NOMO-1 treated with dmso at 0.1 percent for 144 hours (cell line): ENCODE measurements around the gene DHRS2.
A peak's percentile ranks its signal among the peaks of the same experiment; 100 is the strongest.
"Not testable (repeated sequence)": the region's sequence is repeated elsewhere in the genome, so short reads cannot be mapped to it uniquely, and the experiment has no call there.

Experiments
- DNase-seq: peaks from one replicate; lab custom pipeline; 2025; ENCODE audit not compliant: unreplicated experiment; lab: John Stamatoyannopoulos, UW

Gene DHRS2, protein sequence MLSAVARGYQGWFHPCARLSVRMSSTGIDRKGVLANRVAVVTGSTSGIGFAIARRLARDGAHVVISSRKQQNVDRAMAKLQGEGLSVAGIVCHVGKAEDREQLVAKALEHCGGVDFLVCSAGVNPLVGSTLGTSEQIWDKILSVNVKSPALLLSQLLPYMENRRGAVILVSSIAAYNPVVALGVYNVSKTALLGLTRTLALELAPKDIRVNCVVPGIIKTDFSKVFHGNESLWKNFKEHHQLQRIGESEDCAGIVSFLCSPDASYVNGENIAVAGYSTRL

GRCh38 chr14:23636317-23637211, at the start of gene DHRS2:
Gene DHRS2, plus strand, starts transcription at chr14:23636364. Its CDS starts 2,501 bp downstream, at chr14:23638865.
- no peak for DNase-seq

- peak; percentile 57 for DNase-seq
These were observed 47.1 kb upstream of the DHRS2 start for GRCh38 chr14:23588884-23589598.

GRCh38 chr14:23589606-23590005, 46.6 kb upstream of the DHRS2 start:
- DNase-seq = no peak

GRCh38 chr14:23590198-23590597, 46.0 kb upstream of the DHRS2 start:
- no peak for DNase-seq

DNA sequence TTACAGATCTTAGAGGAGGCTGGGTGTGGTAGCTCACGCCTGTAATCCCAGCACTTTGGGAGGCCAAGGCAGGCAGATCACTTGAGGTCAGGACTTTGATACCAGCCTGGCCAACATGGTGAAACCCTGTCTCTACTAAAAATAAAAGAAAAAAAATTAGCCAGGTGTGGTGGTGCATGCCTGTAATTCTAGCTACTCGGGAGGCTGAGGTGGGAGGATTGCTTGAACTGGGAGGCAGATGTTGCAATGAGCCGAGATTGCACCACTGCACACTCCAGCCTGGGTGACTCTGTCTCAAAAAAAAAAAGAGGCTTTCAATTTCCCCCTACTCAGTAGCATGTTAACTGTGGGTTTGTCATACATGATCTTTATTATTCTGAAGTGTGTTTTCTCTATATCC, 42.0 kb upstream of the DHRS2 start:
- DNase-seq = not testable (repeated sequence)

- DNase-seq = no peak
These were observed 35.8 kb upstream of the DHRS2 start for GRCh38 chr14:23600322-23600707.

DNA sequence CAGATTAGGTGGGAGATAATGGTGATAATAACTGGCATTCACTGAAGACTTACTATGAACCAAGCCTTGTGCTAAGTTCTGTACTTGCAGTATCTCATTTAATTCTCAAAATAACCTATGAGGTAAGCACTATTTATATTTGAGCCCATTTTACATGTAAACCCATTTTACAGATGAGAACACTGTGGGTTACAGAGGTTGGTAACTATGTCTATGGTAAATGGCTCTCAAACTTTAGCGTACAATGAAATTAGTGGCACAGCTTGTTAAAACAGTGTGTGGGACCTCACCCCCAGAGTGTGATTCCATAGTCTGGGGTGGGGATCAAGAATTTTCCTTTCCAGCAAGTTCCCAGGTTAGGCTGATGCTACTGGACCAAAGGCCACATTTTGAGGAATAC, 35.4 kb upstream of the DHRS2 start:
- DNase-seq = no peak

- DNase-seq = no peak
These were observed 34.7 kb upstream of the DHRS2 start for GRCh38 chr14:23601424-23601823.

DNA sequence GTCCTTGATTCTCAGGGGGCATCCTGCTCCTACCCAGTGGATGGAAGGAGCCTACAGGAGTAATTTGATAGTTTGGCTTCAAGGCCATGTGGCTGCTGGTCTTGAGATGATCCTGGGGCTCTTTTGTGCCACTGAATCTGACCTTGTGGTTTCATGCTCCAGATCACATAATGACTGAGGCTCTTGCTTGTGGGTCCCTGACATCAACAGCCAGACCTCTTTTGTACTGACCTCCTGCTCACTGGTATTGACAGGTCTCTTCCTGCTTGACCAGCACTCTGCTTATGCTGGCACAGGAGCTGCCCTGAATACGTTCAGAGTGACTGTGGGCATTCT, 34.4 kb upstream of the DHRS2 start:
- DNase-seq = no peak

DNA sequence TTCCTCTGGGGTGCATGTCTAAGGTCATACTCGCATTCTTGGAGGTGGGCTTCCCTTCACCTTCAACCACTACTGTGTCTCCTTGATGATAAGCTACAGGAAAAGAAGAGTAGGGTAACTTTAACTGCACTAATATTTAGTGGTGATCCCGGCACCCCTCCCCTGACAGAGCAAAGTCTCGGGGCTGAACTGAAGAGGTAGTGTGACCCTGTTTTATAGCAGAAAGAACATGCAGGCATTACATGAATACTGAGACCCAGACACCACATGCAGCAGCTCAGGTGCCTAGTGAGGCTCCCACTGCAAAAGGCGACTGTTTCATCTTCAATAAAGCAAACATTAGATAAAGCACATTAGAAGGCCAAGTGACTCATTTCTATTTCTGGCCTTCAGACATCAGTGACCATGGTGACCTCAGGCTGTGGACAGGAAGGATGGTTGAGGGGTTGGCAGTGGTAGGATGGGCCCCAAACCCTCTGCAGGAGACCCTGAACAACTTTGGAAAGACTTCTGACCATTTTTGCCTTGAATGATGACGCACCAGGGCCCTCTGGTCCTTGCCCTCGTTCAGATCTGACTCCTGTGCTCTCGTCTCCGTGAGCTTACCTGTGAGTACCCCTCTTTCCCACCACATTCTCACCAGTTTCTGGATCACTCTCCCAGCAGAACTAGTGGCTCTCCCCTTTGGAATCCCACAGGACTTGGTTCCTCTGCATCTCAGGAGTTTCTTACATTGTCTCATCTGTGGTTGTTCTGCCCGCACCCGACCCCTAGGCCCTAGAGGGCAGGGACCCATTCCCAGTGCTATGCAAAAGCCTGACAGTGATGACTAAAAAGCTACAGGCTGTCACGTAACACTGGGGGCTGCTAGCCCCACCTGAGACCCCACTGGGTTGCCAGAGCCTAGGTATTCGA, 33.7 kb upstream of the DHRS2 start:
- DNase-seq = no peak

GRCh38 chr14:23603103-23603502, 33.1 kb upstream of the DHRS2 start:
- no peak for DNase-seq

GRCh38 chr14:23604148-23604547, 32.0 kb upstream of the DHRS2 start:
- no peak for DNase-seq

DNA sequence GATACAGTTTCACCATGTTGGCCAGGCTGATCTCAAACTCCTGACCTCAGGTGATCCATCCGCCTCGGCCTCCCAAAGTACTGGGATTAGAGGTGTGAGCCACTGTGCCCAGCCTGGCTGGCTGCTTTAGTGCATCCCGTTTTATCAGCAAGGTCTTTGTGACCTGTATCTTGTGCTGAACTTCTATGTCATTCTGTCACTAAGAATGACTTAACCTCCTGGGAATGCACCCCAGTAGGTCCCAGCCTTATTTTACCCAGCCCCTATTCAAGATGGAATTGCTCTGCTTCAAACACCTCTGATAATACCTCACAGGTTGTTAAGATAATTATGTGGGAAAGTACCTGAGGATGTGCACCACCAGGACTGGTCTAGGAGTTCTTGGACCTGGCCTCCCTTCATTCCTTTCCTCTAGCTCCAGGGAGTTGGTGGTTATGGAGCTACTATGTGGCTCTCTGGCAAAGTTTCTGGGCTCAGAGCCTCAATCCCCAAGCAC, 31.4 kb upstream of the DHRS2 start:
- no peak for DNase-seq

GRCh38 chr14:23605931-23606585, 30.1 kb upstream of the DHRS2 start:
- DNase-seq = no peak

GRCh38 chr14:23608454-23608853, 27.7 kb upstream of the DHRS2 start:
- no peak for DNase-seq

- no peak for DNase-seq
These were observed 27.2 kb upstream of the DHRS2 start for GRCh38 chr14:23609001-23609400.

DNA sequence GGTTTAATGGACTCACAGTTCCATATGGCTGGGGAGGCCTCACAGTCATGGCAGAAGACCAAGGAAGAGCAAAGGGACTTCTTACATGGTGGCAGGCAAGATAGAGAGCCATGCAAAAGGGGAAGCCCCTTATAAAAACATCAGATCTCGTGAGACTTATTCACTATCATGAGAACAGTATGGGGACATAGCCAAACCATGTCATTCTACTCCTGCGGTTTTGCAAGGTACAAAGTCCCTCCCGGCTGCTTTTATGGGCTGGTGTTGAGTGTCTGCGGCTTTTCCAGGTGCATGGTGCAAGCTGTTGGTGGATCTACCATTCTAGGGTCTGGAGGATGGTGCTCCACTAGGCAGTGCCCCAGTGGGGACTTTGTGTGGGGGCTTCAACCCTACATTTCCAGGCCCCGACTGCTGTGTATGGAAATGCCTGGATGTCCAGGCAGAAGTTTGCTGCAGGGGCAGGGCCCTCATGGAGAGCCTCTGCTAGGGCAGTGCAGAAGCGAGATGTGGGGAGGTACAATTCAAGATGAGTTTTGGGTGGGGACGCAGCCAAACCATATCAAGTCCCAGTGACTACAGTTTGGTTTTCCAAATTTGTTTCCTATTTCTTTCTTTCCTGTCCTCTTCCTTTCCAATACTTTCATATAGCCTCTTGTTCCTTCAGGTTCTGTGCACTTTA, 26.6 kb upstream of the DHRS2 start:
- not testable (repeated sequence) for DNase-seq

DNA sequence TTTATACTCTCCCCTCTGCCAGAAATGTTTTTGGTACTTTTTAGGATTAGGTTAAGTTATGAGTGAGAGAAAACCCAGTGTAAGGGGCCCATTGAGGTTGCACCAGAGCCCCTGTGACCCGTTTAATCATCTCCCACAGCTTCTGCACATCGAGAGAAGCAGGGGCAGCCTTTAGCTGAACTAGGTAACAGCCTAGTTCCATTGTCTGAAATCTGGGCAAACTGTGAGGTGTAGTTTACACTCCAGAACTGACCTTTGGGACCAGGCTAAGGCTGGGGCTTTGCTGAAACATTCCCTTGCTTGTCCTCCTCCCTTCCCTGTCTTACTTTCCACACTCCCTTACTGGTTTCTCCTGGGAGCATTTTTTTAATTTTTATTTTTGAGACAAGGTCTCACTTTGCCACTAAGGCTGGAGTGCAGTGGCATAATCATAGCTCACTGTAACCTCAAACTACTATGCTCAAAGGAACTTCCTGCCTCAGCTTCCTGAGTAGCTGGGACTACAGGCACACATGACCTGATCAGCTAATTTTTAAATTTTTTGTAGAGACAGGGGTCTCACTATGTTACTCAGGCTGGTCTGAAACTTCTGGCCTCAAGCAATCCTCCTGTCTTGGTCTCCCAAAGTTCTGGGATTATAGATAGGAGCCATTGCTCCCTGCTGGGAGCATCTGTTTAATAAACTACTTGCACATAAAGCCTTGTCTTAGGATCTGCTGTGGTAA, 25.9 kb upstream of the DHRS2 start:
- DNase-seq = no peak

DNA sequence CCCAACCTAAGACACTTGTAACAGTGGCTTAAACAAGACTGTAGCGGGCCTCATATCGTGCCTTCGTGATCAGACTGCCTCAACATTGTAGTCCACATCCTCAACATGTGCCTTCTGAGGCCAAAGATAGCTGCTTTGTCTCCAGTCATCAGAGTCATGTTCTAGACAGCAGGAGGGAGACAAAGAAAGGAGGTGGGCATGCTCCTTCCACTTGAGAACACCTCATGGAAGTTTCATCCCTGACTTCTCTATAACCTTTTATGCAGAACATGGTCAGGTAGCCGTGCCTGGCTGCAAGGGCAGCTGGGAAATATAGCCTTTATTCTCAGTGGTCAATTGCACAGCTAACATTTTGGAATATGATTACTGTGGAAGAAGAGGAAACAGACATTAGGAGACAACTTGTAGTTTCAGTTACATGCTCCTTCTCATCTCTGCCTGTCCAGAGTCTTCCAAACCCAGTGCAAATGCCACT, 25.3 kb upstream of the DHRS2 start:
- DNase-seq = no peak
